ENCODE data around the gene TAT.

Gene TAT

DNA sequence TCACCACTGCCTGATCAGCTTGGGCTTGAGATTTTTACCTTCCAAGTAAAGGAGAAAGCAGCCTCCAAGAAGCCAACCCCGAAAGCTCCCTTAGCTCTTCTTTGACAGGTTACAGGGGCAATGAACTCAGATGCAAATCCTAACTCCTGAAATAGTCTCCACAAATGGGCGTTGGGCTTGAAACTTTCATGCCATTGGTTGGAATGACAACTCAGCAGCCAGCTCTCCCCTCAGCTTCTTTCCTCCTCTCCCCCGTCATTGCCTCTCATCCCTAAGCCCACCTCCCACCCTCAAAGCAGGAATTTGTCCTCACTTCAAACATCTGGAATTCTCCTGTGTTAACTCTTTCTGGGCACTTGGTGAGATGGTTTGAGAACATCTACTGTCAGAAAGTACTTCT, at the start of gene TAT:
Gene TAT, minus strand, starts transcription at position 122 of the 400 bp plus-strand sequence. CDS start 677 bp downstream, outside the sequence.
- Histone ChIP-seq H3K27me3 (ENCODE audit: control insufficient read depth, insufficient read depth, low read length) (no peaks in the 10 kb centered on the region), H3K9ac (no peak within 1 kb of the TSS), H3K4me3 (ENCODE audit: low read depth, low read length) (no peak within 1 kb of the TSS), H3K79me2 (no peaks in the 10 kb centered on the region), H3K36me3 (ENCODE audit: control insufficient read depth, insufficient read depth, low read length) (no peaks in the 10 kb centered on the region), H3K27ac (no peak within 1 kb of the TSS), H3K9me3 (ENCODE audit: control insufficient read depth, low read length) (no peaks in the 10 kb centered on the region), H3K4me1 (no peaks in the 10 kb centered on the region), H2AFZ (no peak within 1 kb of the TSS), H3K4me2 (ENCODE audit: low read length) (no peak within 1 kb of the TSS)
- TF ChIP-seq, protein P1, sequence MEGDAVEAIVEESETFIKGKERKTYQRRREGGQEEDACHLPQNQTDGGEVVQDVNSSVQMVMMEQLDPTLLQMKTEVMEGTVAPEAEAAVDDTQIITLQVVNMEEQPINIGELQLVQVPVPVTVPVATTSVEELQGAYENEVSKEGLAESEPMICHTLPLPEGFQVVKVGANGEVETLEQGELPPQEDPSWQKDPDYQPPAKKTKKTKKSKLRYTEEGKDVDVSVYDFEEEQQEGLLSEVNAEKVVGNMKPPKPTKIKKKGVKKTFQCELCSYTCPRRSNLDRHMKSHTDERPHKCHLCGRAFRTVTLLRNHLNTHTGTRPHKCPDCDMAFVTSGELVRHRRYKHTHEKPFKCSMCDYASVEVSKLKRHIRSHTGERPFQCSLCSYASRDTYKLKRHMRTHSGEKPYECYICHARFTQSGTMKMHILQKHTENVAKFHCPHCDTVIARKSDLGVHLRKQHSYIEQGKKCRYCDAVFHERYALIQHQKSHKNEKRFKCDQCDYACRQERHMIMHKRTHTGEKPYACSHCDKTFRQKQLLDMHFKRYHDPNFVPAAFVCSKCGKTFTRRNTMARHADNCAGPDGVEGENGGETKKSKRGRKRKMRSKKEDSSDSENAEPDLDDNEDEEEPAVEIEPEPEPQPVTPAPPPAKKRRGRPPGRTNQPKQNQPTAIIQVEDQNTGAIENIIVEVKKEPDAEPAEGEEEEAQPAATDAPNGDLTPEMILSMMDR (IDR thresholded peaks at IDR 0.05): no peak

DNA sequence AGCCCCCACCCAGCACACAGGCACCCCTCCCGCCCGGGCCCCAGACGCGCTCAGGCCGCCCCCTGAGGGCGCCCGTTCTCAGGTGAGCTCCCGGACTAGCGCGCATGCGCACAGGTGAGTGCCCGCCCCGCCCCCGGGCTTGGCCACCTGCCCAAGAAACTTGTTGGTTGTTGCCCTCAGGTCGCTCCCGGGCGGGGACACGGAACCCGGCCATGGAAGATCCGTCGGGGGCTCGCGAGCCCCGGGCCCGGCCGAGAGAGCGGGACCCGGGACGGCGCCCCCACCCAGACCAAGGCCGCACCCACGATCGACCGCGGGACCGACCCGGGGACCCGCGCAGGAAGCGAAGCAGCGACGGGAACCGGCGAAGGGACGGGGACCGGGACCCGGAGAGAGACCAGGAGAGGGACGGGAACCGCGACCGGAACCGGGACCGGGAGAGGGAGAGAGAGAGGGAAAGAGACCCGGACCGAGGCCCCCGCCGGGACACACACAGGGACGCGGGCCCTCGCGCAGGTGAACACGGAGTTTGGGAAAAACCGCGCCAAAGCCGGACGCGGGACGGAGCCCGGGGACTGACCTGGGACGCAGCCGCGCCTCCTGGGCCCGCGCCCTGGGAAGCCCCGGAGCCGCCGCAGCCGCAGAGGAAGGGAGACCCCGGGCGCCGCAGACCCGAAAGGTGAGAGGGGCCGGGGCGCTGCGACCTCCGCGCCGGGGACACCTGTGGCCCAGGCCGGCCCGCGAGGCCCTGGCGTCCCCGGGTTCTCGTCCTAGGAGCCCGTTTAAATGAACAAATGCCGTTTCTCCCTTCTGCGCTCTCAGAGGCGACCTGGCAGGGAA, 49.3 kb upstream of the TAT start, which contains the start of gene MARVELD3:
Gene MARVELD3, plus strand, starts transcription at position 167 of the 840 bp plus-strand sequence. Its CDS starts 46 bp downstream, at position 213.
- no peaks in the 10 kb centered on the region for H3K4me1 ChIP-seq
- H3K36me3 ChIP-seq (ENCODE audit: control insufficient read depth, insufficient read depth, low read length): no peaks in the 10 kb centered on the region
- TF ChIP-seq, protein P1 (IDR thresholded peaks at IDR 0.05): peak; percentile 24
- no peak within 1 kb of the TSS for H3K9ac ChIP-seq
- H3K27ac ChIP-seq: no peak within 1 kb of the TSS
- H3K27me3 ChIP-seq (ENCODE audit: control insufficient read depth, insufficient read depth, low read length): no peaks in the 10 kb centered on the region
- H3K4me3 ChIP-seq (ENCODE audit: low read depth, low read length): peak within 1 kb of the TSS; percentile 94
- H2AFZ ChIP-seq: peak within 1 kb of the TSS; percentile 87
- no peaks in the 10 kb centered on the region for H3K79me2 ChIP-seq
- no peaks in the 10 kb centered on the region for H3K9me3 ChIP-seq (ENCODE audit: control insufficient read depth, low read length)
- H3K4me2 ChIP-seq (ENCODE audit: low read length): peak within 1 kb of the TSS; percentile 74

GRCh38 chr16:71625113-71625850, 48.4 kb upstream of the TAT start:
- Histone ChIP-seq H3K79me2 (no peaks in the 10 kb centered on the region), H2AFZ (peak overlapping the region; percentile 87), H3K9me3 (ENCODE audit: control insufficient read depth, low read length) (no peaks in the 10 kb centered on the region), H3K27ac (no peak overlapping the region), H3K4me1 (no peaks in the 10 kb centered on the region), H3K27me3 (ENCODE audit: control insufficient read depth, insufficient read depth, low read length) (no peaks in the 10 kb centered on the region), H3K9ac (no peak overlapping the region), H3K4me2 (ENCODE audit: low read length) (peak overlapping the region; percentile 74), H3K36me3 (ENCODE audit: control insufficient read depth, insufficient read depth, low read length) (no peaks in the 10 kb centered on the region), H3K4me3 (ENCODE audit: low read depth, low read length) (no peak overlapping the region)
- TF ChIP-seq, protein P1 (IDR thresholded peaks at IDR 0.05): no peak

- no peak overlapping the region for H2AFZ ChIP-seq
- TF ChIP-seq, protein P1 (IDR thresholded peaks at IDR 0.05): no peak
- H3K79me2 ChIP-seq: no peaks in the 10 kb centered on the region
- H3K27me3 ChIP-seq (ENCODE audit: control insufficient read depth, insufficient read depth, low read length): no peaks in the 10 kb centered on the region
- no peak overlapping the region for H3K27ac ChIP-seq
- no peak overlapping the region for H3K4me2 ChIP-seq (ENCODE audit: low read length)
- no peaks in the 10 kb centered on the region for H3K4me1 ChIP-seq
- no peak overlapping the region for H3K4me3 ChIP-seq (ENCODE audit: low read depth, low read length)
- H3K9me3 ChIP-seq (ENCODE audit: control insufficient read depth, low read length): no peaks in the 10 kb centered on the region
- no peak overlapping the region for H3K9ac ChIP-seq
- H3K36me3 ChIP-seq (ENCODE audit: control insufficient read depth, insufficient read depth, low read length): no peaks in the 10 kb centered on the region
Observed at GRCh38 chr16:71623597-71623996, 46.7 kb upstream of the TAT start.

All from parathyroid adenoma (tissue), 2 donors.